Ishikawa (cell line): ENCODE measurements around the gene DLX6.

Experiments used
- EGR1 ChIP-seq: IDR thresholded peaks from 2 replicates; pipeline ENCODE4 v1.6.1; 2012
- EP300 ChIP-seq: IDR thresholded peaks from 2 replicates; pipeline ENCODE4 v1.6.1; 2012; ENCODE audit warnings: borderline replicate concordance
- MAX ChIP-seq: IDR thresholded peaks from 2 replicates; pipeline ENCODE4 v1.6.1; 2012
- REST ChIP-seq: IDR thresholded peaks from 2 replicates; pipeline ENCODE4 v1.6.1; 2012; ENCODE audit warnings: low read depth, mild to moderate bottlenecking
- TAF1 ChIP-seq: IDR thresholded peaks from 2 replicates; pipeline ENCODE4 v1.6.1; 2012; ENCODE audit warnings: low read depth, mild to moderate bottlenecking

GRCh38 chr7:96959135-96959534 is 46.2 kb upstream of the DLX6 start:
- TF ChIP-seq MAX = no peak
- no peak for TF ChIP-seq EGR1
- no peak for TF ChIP-seq EP300
- TF ChIP-seq REST = no peak
- no peak for TF ChIP-seq TAF1
